ENCODE data around the gene ATP5PB.

The ATP5PB gene, protein sequence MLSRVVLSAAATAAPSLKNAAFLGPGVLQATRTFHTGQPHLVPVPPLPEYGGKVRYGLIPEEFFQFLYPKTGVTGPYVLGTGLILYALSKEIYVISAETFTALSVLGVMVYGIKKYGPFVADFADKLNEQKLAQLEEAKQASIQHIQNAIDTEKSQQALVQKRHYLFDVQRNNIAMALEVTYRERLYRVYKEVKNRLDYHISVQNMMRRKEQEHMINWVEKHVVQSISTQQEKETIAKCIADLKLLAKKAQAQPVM

DNA sequence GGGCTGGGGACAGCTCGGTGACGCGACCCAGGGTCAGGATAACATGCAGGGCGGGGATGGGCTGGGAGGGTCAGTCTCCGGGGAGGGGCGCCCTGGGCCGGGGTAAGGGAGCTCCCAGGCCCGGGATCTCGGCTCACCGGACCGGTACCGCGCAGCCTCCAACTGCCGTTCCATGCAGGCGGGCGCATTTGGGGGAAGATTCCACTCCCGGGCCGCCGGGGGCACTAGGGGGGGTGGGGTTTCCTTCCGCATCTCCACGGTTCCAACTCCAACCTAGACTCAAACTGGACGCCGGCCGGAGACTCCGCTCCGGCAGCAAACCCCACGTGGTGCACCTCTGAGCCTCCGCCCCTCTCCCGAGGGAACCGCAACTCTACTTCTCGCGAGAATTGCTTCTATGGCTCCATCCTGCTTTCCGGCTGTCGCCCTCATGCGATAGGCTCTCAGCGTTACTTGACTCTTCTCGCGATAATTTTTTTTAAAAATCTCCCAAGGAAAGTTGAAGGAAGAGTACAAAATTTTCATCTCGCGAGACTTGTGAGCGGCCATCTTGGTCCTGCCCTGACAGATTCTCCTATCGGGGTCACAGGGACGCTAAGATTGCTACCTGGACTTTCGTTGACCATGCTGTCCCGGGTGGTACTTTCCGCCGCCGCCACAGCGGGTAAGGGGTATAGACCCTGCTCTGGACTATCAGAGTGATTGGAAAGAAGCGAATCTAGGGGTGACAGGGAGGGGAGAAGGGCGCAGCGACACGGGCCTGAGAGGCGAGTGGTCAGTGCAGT is at the start of gene ATP5PB, which contains the start of gene WDR77:
TSS of gene ATP5PB (plus strand) at position 547 of the 785 bp plus-strand sequence. CDS start at position 625, 78 bp downstream.
TSS of gene WDR77 (minus strand) at position 339 of the 785 bp plus-strand sequence. CDS start at position 252, 87 bp downstream.
- Mint-ChIP-seq H3K4me1 (peaks cover 48% of the 10 kb centered on the region), H3K27me3 (no peaks in the 10 kb centered on the region), H3K27ac (peak within 1 kb of the TSS; percentile 100), H3K9me3 (no peaks in the 10 kb centered on the region), H3K4me3 (peak within 1 kb of the TSS; percentile 100), H3K36me3 (peaks cover 22% of the 10 kb centered on the region)
- ATAC-seq (ENCODE audit: low read depth) (peak; percentile 95), DNase-seq (ENCODE audit: low spot score in 2 of 2) (peak; percentile 75 to 88)

GRCh38 chr1:111399792-111400610 is 49.3 kb upstream of the ATP5PB start:
- H3K4me1 Mint-ChIP-seq = peaks cover 24% of the 10 kb centered on the region
- H3K4me3 Mint-ChIP-seq = no peak overlapping the region
- no peaks in the 10 kb centered on the region for H3K27me3 Mint-ChIP-seq
- peaks cover 1% of the 10 kb centered on the region for H3K9me3 Mint-ChIP-seq
- no peak for ATAC-seq (ENCODE audit: low read depth)
- H3K36me3 Mint-ChIP-seq = no peaks in the 10 kb centered on the region
- no peak overlapping the region for H3K27ac Mint-ChIP-seq
- peak; percentile 36 to 38 for DNase-seq (ENCODE audit: low spot score in 2 of 2)

DNA sequence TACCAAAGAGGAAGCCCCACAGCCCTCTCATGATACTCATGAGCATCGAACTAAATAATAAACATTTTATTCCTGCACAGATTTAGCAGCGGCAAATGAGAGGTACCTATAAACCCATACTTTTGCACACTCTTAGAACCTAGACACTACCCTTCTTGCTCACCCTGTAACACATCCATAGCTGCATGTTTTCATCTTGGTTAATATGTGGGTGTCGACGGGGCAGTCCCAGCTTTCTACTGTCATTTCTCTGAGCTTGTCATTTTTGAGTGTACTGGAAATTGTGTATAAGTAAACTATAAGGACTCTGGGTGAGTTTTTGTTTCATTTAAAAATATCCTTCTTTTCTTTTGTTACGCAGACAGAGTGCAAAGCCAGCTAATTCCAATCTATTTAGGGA is 47.2 kb upstream of the ATP5PB start:
- H3K4me3 Mint-ChIP-seq = no peak overlapping the region
- H3K27ac Mint-ChIP-seq = no peak overlapping the region
- H3K9me3 Mint-ChIP-seq = peaks cover 1% of the 10 kb centered on the region
- no peaks in the 10 kb centered on the region for H3K36me3 Mint-ChIP-seq
- no peaks in the 10 kb centered on the region for H3K27me3 Mint-ChIP-seq
- no peak for ATAC-seq (ENCODE audit: low read depth)
- H3K4me1 Mint-ChIP-seq = peaks cover 40% of the 10 kb centered on the region
- DNase-seq (ENCODE audit: low spot score in 2 of 2) = no peak

DNA sequence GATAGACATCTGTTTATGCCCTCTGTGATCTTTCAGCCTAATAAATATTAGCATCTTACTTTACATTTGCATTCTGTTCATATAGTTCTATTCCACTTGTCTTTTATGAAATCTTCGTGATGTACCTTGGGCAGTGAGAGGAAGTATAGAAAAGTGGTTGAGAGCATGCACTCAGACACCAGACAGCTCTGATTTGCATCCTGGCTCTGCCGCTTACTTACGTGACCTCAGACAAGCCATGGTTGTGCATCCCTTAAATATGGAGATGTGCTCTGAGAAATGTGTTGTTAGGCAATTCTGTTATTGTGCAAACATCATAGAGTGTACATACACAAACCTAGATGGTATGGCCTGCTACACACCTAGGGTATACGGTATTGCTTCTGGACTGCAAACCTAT is 44.7 kb upstream of the ATP5PB start:
- Mint-ChIP-seq H3K27me3 (no peaks in the 10 kb centered on the region), H3K4me1 (peaks cover 35% of the 10 kb centered on the region), H3K36me3 (no peaks in the 10 kb centered on the region), H3K4me3 (no peak overlapping the region), H3K27ac (no peak overlapping the region), H3K9me3 (no peaks in the 10 kb centered on the region)
- ATAC-seq (ENCODE audit: low read depth) (peak; percentile 64), DNase-seq (ENCODE audit: low spot score in 2 of 2) (peak in 1 of 2 donors; percentile 13)

DNA sequence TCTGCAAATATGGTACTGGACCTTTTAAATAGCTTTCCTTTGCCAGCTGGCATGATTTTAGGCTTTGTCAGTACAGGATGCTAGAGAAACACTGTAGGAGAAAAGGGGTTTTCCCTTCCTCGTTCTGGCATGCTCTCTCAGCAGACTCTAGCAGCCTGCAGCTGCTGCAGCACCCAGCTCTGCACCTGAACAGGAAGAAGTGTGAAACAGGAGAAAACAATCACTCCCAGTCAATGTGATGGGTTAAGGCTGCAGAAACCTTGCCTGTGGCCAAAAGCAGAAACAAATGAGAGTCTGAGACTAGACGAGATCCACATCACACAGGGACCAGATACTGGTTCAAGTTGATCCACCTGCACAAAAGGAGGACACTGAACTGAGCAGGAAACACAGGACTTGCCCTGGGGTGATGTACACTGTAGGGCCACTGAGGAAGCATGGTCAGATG is 42.9 kb upstream of the ATP5PB start:
- Mint-ChIP-seq H3K4me3 (peak overlapping the region; percentile 35), H3K4me1 (peaks cover 30% of the 10 kb centered on the region), H3K27me3 (no peaks in the 10 kb centered on the region), H3K9me3 (no peaks in the 10 kb centered on the region), H3K27ac (peak overlapping the region; percentile 29), H3K36me3 (no peaks in the 10 kb centered on the region)
- DNase-seq (ENCODE audit: low spot score in 2 of 2) (peak; percentile 26 to 51), ATAC-seq (ENCODE audit: low read depth) (peak; percentile 92)

- peaks cover 30% of the 10 kb centered on the region for H3K4me1 Mint-ChIP-seq
- no peak for DNase-seq (ENCODE audit: low spot score in 2 of 2)
- no peaks in the 10 kb centered on the region for H3K9me3 Mint-ChIP-seq
- peak overlapping the region; percentile 29 for H3K27ac Mint-ChIP-seq
- H3K4me3 Mint-ChIP-seq = no peak overlapping the region
- H3K36me3 Mint-ChIP-seq = no peaks in the 10 kb centered on the region
- ATAC-seq (ENCODE audit: low read depth) = no peak
- no peaks in the 10 kb centered on the region for H3K27me3 Mint-ChIP-seq
Observed at GRCh38 chr1:111407301-111407700, 42.0 kb upstream of the ATP5PB start.

DNA sequence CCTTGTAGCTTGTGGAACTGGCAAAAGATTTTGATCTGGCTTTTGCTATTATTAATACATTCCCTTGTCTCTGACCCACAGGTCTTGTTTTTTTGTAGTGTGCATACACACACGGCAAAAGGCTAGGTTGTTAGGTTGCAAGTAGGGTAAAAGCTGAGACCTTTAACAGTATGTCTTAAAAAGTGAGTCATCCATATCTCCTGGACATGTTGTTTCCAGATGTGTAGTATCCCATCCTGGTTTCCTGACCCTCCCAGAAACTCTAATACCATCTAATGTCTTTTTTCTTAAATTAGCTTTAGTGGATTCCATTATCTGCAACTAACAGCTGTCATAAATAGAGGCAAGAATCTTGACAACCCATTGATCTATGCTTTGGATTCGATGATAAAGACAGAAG is 36.4 kb upstream of the ATP5PB start:
- ATAC-seq (ENCODE audit: low read depth) (no peak), DNase-seq (ENCODE audit: low spot score in 2 of 2) (no peak)
- no peaks in the 10 kb centered on the region for H3K27me3 Mint-ChIP-seq
- peaks cover 7% of the 10 kb centered on the region for H3K4me1 Mint-ChIP-seq
- H3K9me3 Mint-ChIP-seq = no peaks in the 10 kb centered on the region
- H3K36me3 Mint-ChIP-seq = peaks cover 12% of the 10 kb centered on the region
- no peak overlapping the region for H3K27ac Mint-ChIP-seq
- no peak overlapping the region for H3K4me3 Mint-ChIP-seq

GRCh38 chr1:111414756-111415155 is 34.5 kb upstream of the ATP5PB start:
- Mint-ChIP-seq H3K27me3 (no peaks in the 10 kb centered on the region), H3K27ac (no peak overlapping the region), H3K36me3 (peaks cover 21% of the 10 kb centered on the region), H3K9me3 (no peaks in the 10 kb centered on the region), H3K4me3 (no peak overlapping the region), H3K4me1 (peaks cover 7% of the 10 kb centered on the region)
- ATAC-seq (ENCODE audit: low read depth) = no peak
- DNase-seq (ENCODE audit: low spot score in 2 of 2) = no peak

DNA sequence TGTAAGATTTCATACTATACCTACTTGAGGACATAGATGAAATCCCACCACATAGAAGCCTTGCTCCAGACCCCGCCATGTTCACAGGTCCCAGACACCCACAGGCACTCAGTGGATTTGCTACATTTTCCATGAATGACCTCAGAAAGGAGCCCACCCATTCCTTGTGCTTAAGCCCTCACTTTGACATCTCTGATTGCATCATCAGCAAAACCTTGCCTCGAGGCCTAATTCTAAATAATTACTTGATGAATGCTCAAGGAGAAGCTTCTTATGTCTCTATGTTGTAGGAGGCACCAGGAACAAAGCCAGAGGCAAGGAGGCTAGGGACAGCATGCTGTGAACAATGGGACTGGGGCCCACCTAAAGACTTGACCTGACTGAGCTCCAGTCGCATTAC is 33.8 kb upstream of the ATP5PB start:
- Mint-ChIP-seq H3K36me3 (peaks cover 23% of the 10 kb centered on the region), H3K27ac (no peak overlapping the region), H3K4me1 (peaks cover 7% of the 10 kb centered on the region), H3K4me3 (no peak overlapping the region), H3K9me3 (no peaks in the 10 kb centered on the region), H3K27me3 (peaks cover under 1% of the 10 kb centered on the region)
- ATAC-seq (ENCODE audit: low read depth) = no peak
- DNase-seq (ENCODE audit: low spot score in 2 of 2) = no peak

DNA sequence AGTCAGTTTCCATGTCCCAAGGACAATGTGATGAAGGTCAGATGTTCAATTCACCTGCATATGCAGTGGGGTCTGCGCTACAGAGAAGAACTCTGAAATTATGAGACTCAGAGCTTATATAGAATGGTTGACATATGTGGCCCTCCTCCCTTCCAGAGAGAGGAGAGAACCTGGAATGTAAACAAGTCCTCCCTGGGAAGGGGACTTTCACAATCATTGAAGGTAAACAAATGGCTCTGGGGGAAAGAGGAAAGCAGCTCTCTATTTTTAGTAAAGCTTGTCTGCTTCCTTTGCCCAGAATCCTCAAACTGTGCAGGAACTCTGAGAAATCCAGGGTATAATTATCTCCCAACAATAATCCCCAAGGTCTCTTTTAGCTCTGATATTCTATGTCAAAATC is 31.5 kb upstream of the ATP5PB start:
- Mint-ChIP-seq H3K27ac (no peak overlapping the region), H3K4me3 (no peak overlapping the region), H3K4me1 (peaks cover 7% of the 10 kb centered on the region), H3K9me3 (no peaks in the 10 kb centered on the region), H3K27me3 (peaks cover 1% of the 10 kb centered on the region), H3K36me3 (peaks cover 30% of the 10 kb centered on the region)
- DNase-seq (ENCODE audit: low spot score in 2 of 2) (no peak), ATAC-seq (ENCODE audit: low read depth) (no peak)

DNA sequence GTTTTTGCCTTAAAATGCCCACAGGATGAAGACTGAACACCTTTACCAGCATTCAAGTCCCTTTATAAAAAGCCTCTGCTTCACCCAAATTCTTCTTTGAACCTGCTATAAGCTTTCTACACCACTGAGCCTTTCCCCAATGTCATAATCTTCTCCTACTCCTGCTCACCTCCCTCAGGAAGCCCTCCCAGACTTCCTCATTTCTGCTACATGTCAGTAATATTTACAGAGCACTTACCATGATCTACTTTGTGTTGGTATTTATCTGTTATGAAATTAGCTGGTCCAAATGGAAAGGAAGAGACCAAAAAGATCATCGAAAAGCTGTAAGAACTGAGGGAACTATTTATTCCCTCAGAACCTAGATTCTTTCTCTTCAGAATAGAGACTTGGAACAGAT is 30.2 kb upstream of the ATP5PB start:
- Mint-ChIP-seq H3K27ac (no peak overlapping the region), H3K4me3 (no peak overlapping the region), H3K4me1 (peaks cover 7% of the 10 kb centered on the region), H3K27me3 (peaks cover 1% of the 10 kb centered on the region), H3K36me3 (peaks cover 25% of the 10 kb centered on the region), H3K9me3 (no peaks in the 10 kb centered on the region)
- DNase-seq (ENCODE audit: low spot score in 2 of 2) (no peak), ATAC-seq (ENCODE audit: low read depth) (no peak)

DNA sequence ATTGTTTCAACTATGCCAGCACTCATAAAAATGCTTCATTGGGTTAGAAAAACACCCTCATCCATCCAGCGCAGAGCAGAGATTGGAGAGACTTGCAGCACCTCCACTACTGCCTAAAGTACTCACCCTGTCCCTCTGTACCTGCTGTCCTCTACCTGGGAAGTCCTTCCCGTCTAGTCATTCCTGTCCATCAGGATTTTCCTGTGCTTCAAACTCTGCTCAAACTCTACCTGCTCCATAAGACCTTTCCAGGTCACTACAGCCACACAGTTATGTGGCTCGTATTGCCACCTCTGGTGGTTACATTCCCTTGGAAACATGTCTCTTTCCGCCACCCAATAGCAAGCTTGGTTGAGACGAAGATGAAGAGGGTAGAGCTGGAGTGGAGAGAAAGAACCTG is 28.9 kb upstream of the ATP5PB start:
- no peak overlapping the region for H3K4me3 Mint-ChIP-seq
- peaks cover 29% of the 10 kb centered on the region for H3K36me3 Mint-ChIP-seq
- ATAC-seq (ENCODE audit: low read depth) (no peak), DNase-seq (ENCODE audit: low spot score in 2 of 2) (no peak)
- H3K9me3 Mint-ChIP-seq = no peaks in the 10 kb centered on the region
- H3K4me1 Mint-ChIP-seq = peaks cover 7% of the 10 kb centered on the region
- H3K27ac Mint-ChIP-seq = no peak overlapping the region
- peaks cover 1% of the 10 kb centered on the region for H3K27me3 Mint-ChIP-seq

DNA sequence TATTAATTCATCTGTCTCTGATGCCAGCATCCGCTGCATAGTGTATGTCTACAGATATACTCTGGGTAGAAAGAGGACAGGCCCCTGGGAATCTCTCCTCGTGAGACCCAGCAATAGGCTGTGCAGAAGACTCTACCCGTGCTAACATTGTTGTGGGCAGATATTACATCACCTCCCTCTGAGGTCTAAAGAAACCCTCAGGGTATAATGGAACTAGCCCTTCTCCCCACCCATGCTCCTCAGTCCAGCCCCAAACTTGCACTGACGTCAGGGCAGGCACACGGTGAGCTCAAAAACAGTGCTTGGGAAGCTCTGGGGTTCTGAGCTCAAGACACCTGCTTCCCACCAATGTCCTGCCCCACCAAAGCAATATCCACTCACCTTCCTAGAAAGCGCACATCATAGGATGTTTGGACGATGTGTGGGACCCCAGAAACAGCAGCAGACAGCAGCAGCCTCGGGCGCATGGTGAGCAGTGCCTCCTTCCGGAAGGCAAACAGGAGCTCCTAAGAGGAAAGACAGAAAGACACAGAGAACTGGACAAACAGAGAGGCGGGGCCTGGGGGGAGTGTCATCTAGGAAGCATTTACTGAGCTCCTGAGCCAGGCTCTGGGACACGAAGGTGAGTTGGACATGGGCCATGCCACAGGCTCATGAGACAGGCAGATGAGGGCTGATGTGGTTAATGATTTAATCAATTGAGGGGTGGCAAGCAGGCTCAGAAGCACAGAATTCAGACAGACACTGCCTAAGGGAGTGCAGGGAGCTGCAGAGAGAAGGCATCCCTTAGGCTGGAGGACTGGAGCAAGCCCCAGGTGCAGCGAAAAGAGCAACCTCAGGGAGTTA is 26.5 kb upstream of the ATP5PB start:
- Mint-ChIP-seq H3K4me1 (peaks cover 4% of the 10 kb centered on the region), H3K4me3 (no peak overlapping the region), H3K27me3 (peaks cover 1% of the 10 kb centered on the region), H3K9me3 (no peaks in the 10 kb centered on the region), H3K36me3 (peaks cover 24% of the 10 kb centered on the region), H3K27ac (no peak overlapping the region)
- DNase-seq (ENCODE audit: low spot score in 2 of 2) (no peak), ATAC-seq (ENCODE audit: low read depth) (no peak)

Measured in memory B cell (primary cell).